HepG2 (cell line): ENCODE data around the gene ABRACL. TPM values are rescaled to one million over a fixed set of nuclear protein-coding genes. Genes with fewer than 3 reads are reported as not detected.

Experiments used
- ATAC-seq: fragments of 200-7000 bp; cut with Tn5 transposase; 3 replicates; pipeline ENCODE4 v1.9.1; 2020; ENCODE audit warnings: mild to moderate bottlenecking, moderate library complexity
- BruUV-seq: library from RNA; stranded (reverse); fragments of 400-500 nt; replicated peaks from 2 replicates; lab custom pipeline; 2021; lab: Mats Ljungman, UMichigan
- CTCF ChIA-PET: fragments of 300-600 bp; formaldehyde crosslinking; extraction: SDS; loops from one replicate; lab custom pipeline; 2021; ENCODE audit warnings: low total read pairs, inconsistent platforms, low intra/inter-chr PET ratio; lab: Yijun Ruan, JAX
- POLR2A ChIA-PET: fragments of 350-600 bp; sonication (Branson Sonifier 250); formaldehyde crosslinking; loops from one replicate; lab custom pipeline; 2020; ENCODE audit warnings: antibody characterized with exemption, inconsistent platforms; lab: Yijun Ruan, JAX
- DNase-seq: peaks from one replicate; pipeline ENCODE4 v3.0.0-alpha.2; 2015; ENCODE audit warnings: low spot score
- FAIRE-seq: peaks from 3 replicates; lab custom pipeline; 2011; peaks lifted over from hg19 to GRCh38; lab: Jason Lieb, UNC
- H2AFZ ChIP-seq: one replicate; pipeline ENCODE4 v1.6.1; 2011; ENCODE audit warnings: low read length, inconsistent platforms
- H3K27ac ChIP-seq: fragments of 300-600 bp; 3 replicates; pipeline ENCODE4 v1.8.0; 2011; ENCODE audit warnings: mixed run types, mild to moderate bottlenecking, mixed read lengths, low read length, inconsistent platforms; ENCODE audit not compliant: insufficient read depth; ENCODE audit errors: extremely low read length
- H3K27me3 ChIP-seq, 2 experiments: fragments of 200-600 bp in 1 of 2; 2 replicates in 1 of 2; 3 replicates in 1 of 2; pipeline versions ENCODE4 v1.6.0 to v1.8.0; 2011; ENCODE audit warnings: low read length in 2 of 2, mild to moderate bottlenecking in 2 of 2, moderate library complexity in 2 of 2, inconsistent platforms in 1 of 2; ENCODE audit not compliant: insufficient read depth in 2 of 2, control insufficient read depth in 1 of 2
- H3K36me3 ChIP-seq, 2 experiments: fragments of 200-600 bp in 1 of 2; replicated peaks in 1 of 2; 2 replicates in 1 of 2; 3 replicates in 1 of 2; pipeline versions ENCODE4 v1.5.1 to v1.8.0; 2011; ENCODE audit warnings: low read length in 2 of 2, inconsistent platforms in 1 of 2; ENCODE audit not compliant: insufficient read depth in 2 of 2, control insufficient read depth in 1 of 2
- H3K4me1 ChIP-seq: 2 replicates; pipeline ENCODE4 v1.5.1; 2012; ENCODE audit warnings: low read length, inconsistent platforms; ENCODE audit not compliant: insufficient read depth
- H3K4me2 ChIP-seq: 2 replicates; pipeline ENCODE4 v1.6.0; 2011; ENCODE audit warnings: low read depth, low read length, inconsistent platforms
- H3K4me3 ChIP-seq, 3 experiments: fragments of 200-600 bp in 1 of 3; sonication (generic), shearing (Covaris generic) in 1 of 3; replicated peaks in 1 of 3; 2 replicates each; pipeline ENCODE4 v1.5.1; 2011 to 2016; ENCODE audit warnings: low read length in 3 of 3, inconsistent platforms in 2 of 3, low read depth in 2 of 3, mild to moderate bottlenecking in 2 of 3, control low read depth in 1 of 3, mixed read lengths in 1 of 3; ENCODE audit not compliant: insufficient read depth in 1 of 3
- H3K79me2 ChIP-seq: one replicate; pipeline ENCODE4 v1.6.1; 2011; ENCODE audit warnings: low read length, inconsistent platforms; ENCODE audit not compliant: insufficient read depth
- H3K9ac ChIP-seq: 2 replicates; pipeline ENCODE4 v1.6.0; 2011; ENCODE audit warnings: mild to moderate bottlenecking, low read depth, low read length, inconsistent platforms; ENCODE audit not compliant: insufficient read depth
- H3K9me3 ChIP-seq: 2 replicates; pipeline ENCODE4 v1.5.1; 2012; ENCODE audit warnings: mild to moderate bottlenecking, low read length
- H4K20me1 ChIP-seq: 2 replicates; pipeline ENCODE4 v1.6.0; 2011; ENCODE audit warnings: inconsistent platforms, mild to moderate bottlenecking, low read length, moderate library complexity; ENCODE audit not compliant: insufficient read depth
- CBFB ChIP-seq: sonication (generic); formaldehyde crosslinking; IDR thresholded peaks from 2 replicates; pipeline ENCODE4 v1.4.0; 2020; ENCODE audit warnings: missing genetic modification reagents
- ESRRA ChIP-seq: sonication (generic); formaldehyde crosslinking; IDR thresholded peaks from 2 replicates; pipeline ENCODE4 v1.5.1; 2020; ENCODE audit warnings: mild to moderate bottlenecking, low read depth, missing genetic modification reagents
- FOSL2 ChIP-seq: sonication (generic); formaldehyde crosslinking; IDR thresholded peaks from 2 replicates; pipeline ENCODE4 v1.4.0; 2020; ENCODE audit warnings: missing genetic modification reagents
- HNRNPLL ChIP-seq: fragments of 200-400 bp; formaldehyde crosslinking; IDR thresholded peaks from 2 replicates; pipeline ENCODE4 v1.6.1; 2017; ENCODE audit warnings: mild to moderate bottlenecking, low read depth, low read length; ENCODE audit not compliant: poor library complexity, severe bottlenecking
- NFE2 ChIP-seq: sonication (generic); formaldehyde crosslinking; IDR thresholded peaks from 2 replicates; pipeline ENCODE4 v1.4.0; 2020; ENCODE audit warnings: missing genetic modification reagents
- NR3C1 ChIP-seq: sonication (generic); formaldehyde crosslinking; IDR thresholded peaks from 2 replicates; pipeline ENCODE4 v1.4.0; 2020; ENCODE audit warnings: missing genetic modification reagents
- REPIN1 ChIP-seq: sonication (generic); formaldehyde crosslinking; IDR thresholded peaks from 2 replicates; pipeline ENCODE4 v1.8.0; 2022; ENCODE audit warnings: missing genetic modification reagents, low read depth, mild to moderate bottlenecking, borderline replicate concordance
- SIN3A ChIP-seq: IDR thresholded peaks from 2 replicates; pipeline ENCODE4 v1.6.1; 2011; ENCODE audit warnings: low read depth, mild to moderate bottlenecking, control low read depth, low read length, borderline replicate concordance
- ZFP41 ChIP-seq: sonication (generic); formaldehyde crosslinking; IDR thresholded peaks from 2 replicates; pipeline ENCODE4 v1.4.0; 2020; ENCODE audit warnings: mild to moderate bottlenecking, missing genetic modification reagents, borderline replicate concordance
- ZNF101 ChIP-seq: sonication (generic); formaldehyde crosslinking; IDR thresholded peaks from 2 replicates; pipeline ENCODE4 v1.4.0; 2020; ENCODE audit warnings: mild to moderate bottlenecking, low read depth, missing genetic modification reagents, borderline replicate concordance
- ZNF549 ChIP-seq: sonication (generic); formaldehyde crosslinking; IDR thresholded peaks from 2 replicates; pipeline ENCODE4 v1.5.0; 2020; ENCODE audit warnings: missing genetic modification reagents
- ZNF614 ChIP-seq: IDR thresholded peaks from 2 replicates; pipeline ENCODE4 v1.6.1; 2018; ENCODE audit warnings: missing biosample characterization, missing genetic modification reagents, inconsistent platforms, borderline replicate concordance
- ZNF780A ChIP-seq: sonication (generic); formaldehyde crosslinking; IDR thresholded peaks from 2 replicates; pipeline ENCODE4 v1.8.0; 2022; ENCODE audit warnings: mild to moderate bottlenecking, missing genetic modification reagents, moderate library complexity
- WGBS: methylation state at CpG from one replicate; pipeline ENCODE4 v1.1.6; 2017; ENCODE audit warnings: low lambda C conversion rate; 5-methylcytosine and 5-hydroxymethylcytosine counted together
- in situ Hi-C: cut with HindIII; loops from 2 replicates; pipeline ENCODE4 v1.10.0; 2017; ENCODE audit warnings: low pct_unique_long_range_greater_than_20kb; ENCODE audit not compliant: extremely low pct_ligation_motif_present
- intact Hi-C: fragments of 100-400 bp; cut with micrococcal nuclease; formaldehyde crosslinking; loops from one replicate; pipeline ENCODE4 v1.10.0; 2022; ENCODE audit not compliant: unreplicated experiment
- polyA plus RNA-seq, 8 experiments: library from polyadenylated mRNA; depleted of rRNA in 3 of 8; stranded (reverse) in 7 of 8; unstranded in 1 of 8; fragments of >200 nt; fragmentation: Illumina TruSeq in 4 of 8; extraction: Trizol in 4 of 8; gene quantifications; 2 replicates each; pipeline versions ENCODE4 v1.2.1 to v1.2.3, GENCODE V29; 2011 to 2016; ENCODE audit warnings: low read depth in 4 of 8, missing spikeins in 1 of 8, mixed read lengths in 1 of 8; ENCODE audit not compliant: insufficient read depth in 1 of 8
- total RNA-seq, 5 experiments: library from RNA; depleted of rRNA; stranded (reverse); fragments of >200 nt; fragmentation: Illumina TruSeq; extraction: Trizol; gene quantifications; 2 replicates each; pipeline ENCODE4 v1.2.3, GENCODE V29; 2016; ENCODE audit warnings: low read depth in 1 of 5
- TF ChIP-seq, protein P1 (sequence below): sonication (generic); formaldehyde crosslinking; conservative IDR thresholded peaks from 2 replicates; pipeline ENCODE4 v1.8.1; 2023; ENCODE audit warnings: missing genetic modification reagents
- TF ChIP-seq, protein P2 (sequence below): IDR thresholded peaks from 2 replicates; pipeline ENCODE4 v1.4.0; 2020; ENCODE audit warnings: mild to moderate bottlenecking, missing genetic modification reagents
- TF ChIP-seq, protein P3 (sequence below): sonication (generic); formaldehyde crosslinking; IDR thresholded peaks from 2 replicates; pipeline ENCODE4 v1.4.0; 2020; ENCODE audit warnings: mild to moderate bottlenecking, missing genetic modification reagents

Gene ABRACL
- total and polyA plus RNA-seq, 2 of the 13 experiments (the other 11 are each of a cell fraction or from before 2014, with no cell fraction given) = 1.4 to 5.4 TPM

DNA sequence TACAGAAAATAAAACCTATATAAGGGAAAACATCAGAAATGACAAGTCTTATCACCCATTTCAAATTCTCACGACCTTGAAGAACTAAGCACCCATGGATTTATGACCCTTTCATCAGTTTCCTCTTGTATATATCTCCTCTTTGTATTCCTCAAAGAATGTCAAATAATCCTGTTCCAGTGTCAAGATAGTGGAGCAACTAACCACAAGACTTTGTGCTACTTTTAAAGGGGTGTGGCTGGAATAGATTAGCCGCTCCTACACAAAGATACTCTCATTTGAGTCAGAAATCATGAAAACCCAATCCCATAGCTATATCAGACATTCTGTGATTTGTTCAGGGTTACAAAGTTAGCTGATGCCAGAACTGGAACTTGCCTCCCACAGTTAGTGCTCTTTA, 47.1 kb upstream of the ABRACL start:
- no TSS peak for BruUV-seq
- intact Hi-C loops = no loop called here
- H3K9ac ChIP-seq = no peak overlapping the region
- peaks cover 15% of the 10 kb centered on the region for H4K20me1 ChIP-seq
- ATAC-seq = no peak
- WGBS = 92% methylated on average over 2 of the region's 2 CpGs
- in situ Hi-C loops = no loop called here
- TF ChIP-seq SIN3A = no peak
- no peak for TF ChIP-seq ZFP41
- TF ChIP-seq NR3C1 (CRISPR knock-in tag) = no peak
- TF ChIP-seq ESRRA (CRISPR knock-in tag) = no peak
- no peak for TF ChIP-seq FOSL2 (CRISPR knock-in tag)
- TF ChIP-seq HNRNPLL = no peak
- TF ChIP-seq NFE2 = no peak
- TF ChIP-seq, protein P1, sequence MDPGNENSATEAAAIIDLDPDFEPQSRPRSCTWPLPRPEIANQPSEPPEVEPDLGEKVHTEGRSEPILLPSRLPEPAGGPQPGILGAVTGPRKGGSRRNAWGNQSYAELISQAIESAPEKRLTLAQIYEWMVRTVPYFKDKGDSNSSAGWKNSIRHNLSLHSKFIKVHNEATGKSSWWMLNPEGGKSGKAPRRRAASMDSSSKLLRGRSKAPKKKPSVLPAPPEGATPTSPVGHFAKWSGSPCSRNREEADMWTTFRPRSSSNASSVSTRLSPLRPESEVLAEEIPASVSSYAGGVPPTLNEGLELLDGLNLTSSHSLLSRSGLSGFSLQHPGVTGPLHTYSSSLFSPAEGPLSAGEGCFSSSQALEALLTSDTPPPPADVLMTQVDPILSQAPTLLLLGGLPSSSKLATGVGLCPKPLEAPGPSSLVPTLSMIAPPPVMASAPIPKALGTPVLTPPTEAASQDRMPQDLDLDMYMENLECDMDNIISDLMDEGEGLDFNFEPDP (CRISPR knock-in tag) = no peak
- no peak for TF ChIP-seq REPIN1 (CRISPR knock-in tag)
- TF ChIP-seq ZNF101 = no peak
- TF ChIP-seq, protein P2, sequence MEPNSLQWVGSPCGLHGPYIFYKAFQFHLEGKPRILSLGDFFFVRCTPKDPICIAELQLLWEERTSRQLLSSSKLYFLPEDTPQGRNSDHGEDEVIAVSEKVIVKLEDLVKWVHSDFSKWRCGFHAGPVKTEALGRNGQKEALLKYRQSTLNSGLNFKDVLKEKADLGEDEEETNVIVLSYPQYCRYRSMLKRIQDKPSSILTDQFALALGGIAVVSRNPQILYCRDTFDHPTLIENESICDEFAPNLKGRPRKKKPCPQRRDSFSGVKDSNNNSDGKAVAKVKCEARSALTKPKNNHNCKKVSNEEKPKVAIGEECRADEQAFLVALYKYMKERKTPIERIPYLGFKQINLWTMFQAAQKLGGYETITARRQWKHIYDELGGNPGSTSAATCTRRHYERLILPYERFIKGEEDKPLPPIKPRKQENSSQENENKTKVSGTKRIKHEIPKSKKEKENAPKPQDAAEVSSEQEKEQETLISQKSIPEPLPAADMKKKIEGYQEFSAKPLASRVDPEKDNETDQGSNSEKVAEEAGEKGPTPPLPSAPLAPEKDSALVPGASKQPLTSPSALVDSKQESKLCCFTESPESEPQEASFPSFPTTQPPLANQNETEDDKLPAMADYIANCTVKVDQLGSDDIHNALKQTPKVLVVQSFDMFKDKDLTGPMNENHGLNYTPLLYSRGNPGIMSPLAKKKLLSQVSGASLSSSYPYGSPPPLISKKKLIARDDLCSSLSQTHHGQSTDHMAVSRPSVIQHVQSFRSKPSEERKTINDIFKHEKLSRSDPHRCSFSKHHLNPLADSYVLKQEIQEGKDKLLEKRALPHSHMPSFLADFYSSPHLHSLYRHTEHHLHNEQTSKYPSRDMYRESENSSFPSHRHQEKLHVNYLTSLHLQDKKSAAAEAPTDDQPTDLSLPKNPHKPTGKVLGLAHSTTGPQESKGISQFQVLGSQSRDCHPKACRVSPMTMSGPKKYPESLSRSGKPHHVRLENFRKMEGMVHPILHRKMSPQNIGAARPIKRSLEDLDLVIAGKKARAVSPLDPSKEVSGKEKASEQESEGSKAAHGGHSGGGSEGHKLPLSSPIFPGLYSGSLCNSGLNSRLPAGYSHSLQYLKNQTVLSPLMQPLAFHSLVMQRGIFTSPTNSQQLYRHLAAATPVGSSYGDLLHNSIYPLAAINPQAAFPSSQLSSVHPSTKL (CRISPR knock-in tag) = no peak
- TF ChIP-seq, protein P3, sequence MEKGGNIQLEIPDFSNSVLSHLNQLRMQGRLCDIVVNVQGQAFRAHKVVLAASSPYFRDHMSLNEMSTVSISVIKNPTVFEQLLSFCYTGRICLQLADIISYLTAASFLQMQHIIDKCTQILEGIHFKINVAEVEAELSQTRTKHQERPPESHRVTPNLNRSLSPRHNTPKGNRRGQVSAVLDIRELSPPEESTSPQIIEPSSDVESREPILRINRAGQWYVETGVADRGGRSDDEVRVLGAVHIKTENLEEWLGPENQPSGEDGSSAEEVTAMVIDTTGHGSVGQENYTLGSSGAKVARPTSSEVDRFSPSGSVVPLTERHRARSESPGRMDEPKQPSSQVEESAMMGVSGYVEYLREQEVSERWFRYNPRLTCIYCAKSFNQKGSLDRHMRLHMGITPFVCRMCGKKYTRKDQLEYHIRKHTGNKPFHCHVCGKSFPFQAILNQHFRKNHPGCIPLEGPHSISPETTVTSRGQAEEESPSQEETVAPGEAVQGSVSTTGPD (CRISPR knock-in tag) = no peak
- no peak for TF ChIP-seq ZNF780A
- no peak for TF ChIP-seq ZNF549
- TF ChIP-seq ZNF614 = no peak
- no peak for TF ChIP-seq CBFB
- no peak for DNase-seq
- H3K36me3 ChIP-seq = no peaks in the 10 kb centered on the region
- H3K4me2 ChIP-seq = no peak overlapping the region
- H3K27ac ChIP-seq = no peak overlapping the region
- H3K9me3 ChIP-seq = no peaks in the 10 kb centered on the region
- peaks cover 92% of the 10 kb centered on the region for H3K79me2 ChIP-seq
- H3K27me3 ChIP-seq = no peaks in the 10 kb centered on the region
- POLR2A ChIA-PET = no interaction called here
- H2AFZ ChIP-seq = no peak overlapping the region
- H3K4me1 ChIP-seq = peaks cover 48% of the 10 kb centered on the region
- no peak overlapping the region for H3K4me3 ChIP-seq
- CTCF ChIA-PET = no interaction called here
- no peak for FAIRE-seq
